Spleen (tissue), 11 donors: ENCODE measurements around the gene SLC12A9. TPM values are rescaled to one million over a fixed set of nuclear protein-coding genes. Genes with fewer than 3 reads are reported as not detected.

Source experiments
- DNase-seq: peaks from one replicate; pipeline ENCODE4 v3.0.0-alpha.2; 2020
- H3K27ac ChIP-seq, 8 donors: fragments of 200-600 bp; sonication (generic) in 7 of 8; 1 replicate in 4 of 8; 2 replicates in 4 of 8; pipeline versions ENCODE4 v1.5.0 to v1.8.0; 2016 to 2021; ENCODE audit warnings: inconsistent platforms in 4 of 8, mild to moderate bottlenecking in 4 of 8, moderate library complexity in 1 of 8
- H3K27me3 ChIP-seq, 7 donors: fragments of 200-600 bp; sonication (generic) in 6 of 7; replicated peaks in 1 of 7; 1 replicate in 4 of 7; 2 replicates in 3 of 7; pipeline versions ENCODE4 v1.5.0 to v1.8.0; 2016 to 2021; ENCODE audit warnings: inconsistent platforms in 3 of 7, mild to moderate bottlenecking in 1 of 7
- H3K36me3 ChIP-seq, 6 donors: fragments of 200-600 bp; sonication (generic) in 5 of 6; 1 replicate in 4 of 6; 2 replicates in 2 of 6; pipeline versions ENCODE4 v1.5.0 to v1.8.0; 2016 to 2021; ENCODE audit warnings: inconsistent platforms in 2 of 6
- H3K4me1 ChIP-seq, 6 donors: fragments of 200-600 bp; sonication (generic) in 5 of 6; 1 replicate in 3 of 6; 2 replicates in 3 of 6; pipeline versions ENCODE4 v1.5.0 to v1.8.0; 2016 to 2021; ENCODE audit warnings: inconsistent platforms in 3 of 6
- H3K4me3 ChIP-seq, 8 donors: fragments of 200-600 bp; sonication (generic) in 7 of 8; 1 replicate in 4 of 8; 2 replicates in 4 of 8; pipeline versions ENCODE4 v1.5.0 to v1.8.0; 2016 to 2021; ENCODE audit warnings: inconsistent platforms in 4 of 8, mild to moderate bottlenecking in 4 of 8, moderate library complexity in 2 of 8
- H3K9me3 ChIP-seq, 8 donors: fragments of 200-600 bp; sonication (generic) in 7 of 8; 1 replicate in 4 of 8; 2 replicates in 4 of 8; pipeline versions ENCODE4 v1.5.0 to v1.8.0; 2016 to 2021; ENCODE audit warnings: inconsistent platforms in 4 of 8
- POLR2A ChIP-seq, 3 donors: fragments of 450-650 bp; IDR thresholded peaks; one replicate each; pipeline ENCODE4 v1.5.1; 2017; ENCODE audit warnings: antibody characterized with exemption in 3 of 3, mild to moderate bottlenecking in 1 of 3
- POLR2AphosphoS5 ChIP-seq, 3 donors: sonication (generic); formaldehyde crosslinking; IDR thresholded peaks; one replicate each; pipeline ENCODE4 v1.5.1; 2017; ENCODE audit warnings: antibody characterized with exemption in 3 of 3
- WGBS, 5 donors: extraction: QIAGEN DNeasy Blood & Tissue Kit in 3 of 5; methylation state at CpG; one replicate each; pipeline versions ENCODE4 v1.1.5 to v1.1.7; 2013 to 2018; 5-methylcytosine and 5-hydroxymethylcytosine counted together
- intact Hi-C: fragments of 100-400 bp; cut with DNase I; formaldehyde crosslinking; loops from one replicate; pipeline ENCODE4 v1.15.0; 2023; ENCODE audit warnings: low total_unique reads
- polyA plus RNA-seq, 3 donors: library from polyadenylated mRNA; stranded (reverse); fragments of 200-250 nt; gene quantifications; one replicate each; pipeline ENCODE4 v1.2.1, GENCODE V29; 2013
- total RNA-seq, 7 donors: library from RNA; depleted of rRNA in 3 of 7; stranded (reverse); fragments of >200 nt in 3 of 7; fragmentation: NEBNext Ultra II Directional in 4 of 7; extraction: Animal tissue kit (Norgen Biotek cat#: 25700) in 4 of 7; gene quantifications; one replicate each; pipeline versions ENCODE4 v1.1.0 to v1.2.1, GENCODE V29; 2016 to 2021
- TF ChIP-seq, protein P1 (sequence below), 11 experiments: fragments of 200-600 bp in 7 of 11; fragments of 450-650 bp in 4 of 11; sonication (generic) in 4 of 11; IDR thresholded peaks in 8 of 11; conservative IDR thresholded peaks in 3 of 11; 1 replicate in 7 of 11; 2 replicates in 4 of 11; pipeline versions ENCODE4 v1.4.0 to v1.8.0; 2016 to 2021; ENCODE audit warnings: antibody characterized with exemption in 11 of 11, inconsistent platforms in 4 of 11, mild to moderate bottlenecking in 1 of 11
- donor health status: healthy with polysubstance abuse.
- donor health status: DM: no; HTN: no; CAD: no; lungs with moderate emphysema.
- donor health status: DM: no; HTN: no; CAD: no.
- donor health status: Bipolar disorder and iron deficiency.
- donor health status: healthy.
- donor health status: DM: no; HTN: no; CAD: no.
- donor health status: DM: yes; HTN: yes; CAD: no.

The SLC12A9 gene
- total and polyA plus RNA-seq, 10 donors: 17.0 to 109 (median 51.3) TPM

DNA sequence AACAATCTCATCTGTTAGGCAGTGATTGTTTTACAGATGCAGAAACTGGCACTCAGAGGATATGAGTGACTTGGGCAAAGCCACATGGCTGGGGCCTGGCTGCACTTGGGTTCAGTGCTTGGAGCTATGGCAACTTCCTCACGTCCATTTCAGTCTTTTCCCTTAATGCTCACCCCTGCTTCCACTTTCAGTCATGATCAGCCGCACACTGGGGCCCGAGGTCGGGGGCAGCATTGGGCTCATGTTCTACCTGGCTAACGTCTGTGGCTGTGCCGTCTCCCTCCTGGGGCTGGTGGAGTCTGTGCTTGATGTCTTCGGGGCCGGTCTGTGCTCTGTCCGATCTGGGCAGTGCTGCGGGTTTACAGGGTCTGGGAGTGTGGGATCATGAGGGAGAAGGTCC is 3.0 kb downstream of the SLC12A9 start:
- no peaks in the 10 kb centered on the region for H3K9me3 ChIP-seq
- H3K27me3 ChIP-seq: no peaks in the 10 kb centered on the region
- TF ChIP-seq POLR2AphosphoS5 (IDR thresholded peaks at IDR 0.05) (no peak), POLR2A (IDR thresholded peaks at IDR 0.05) (no peak)
- TF ChIP-seq, protein P1, sequence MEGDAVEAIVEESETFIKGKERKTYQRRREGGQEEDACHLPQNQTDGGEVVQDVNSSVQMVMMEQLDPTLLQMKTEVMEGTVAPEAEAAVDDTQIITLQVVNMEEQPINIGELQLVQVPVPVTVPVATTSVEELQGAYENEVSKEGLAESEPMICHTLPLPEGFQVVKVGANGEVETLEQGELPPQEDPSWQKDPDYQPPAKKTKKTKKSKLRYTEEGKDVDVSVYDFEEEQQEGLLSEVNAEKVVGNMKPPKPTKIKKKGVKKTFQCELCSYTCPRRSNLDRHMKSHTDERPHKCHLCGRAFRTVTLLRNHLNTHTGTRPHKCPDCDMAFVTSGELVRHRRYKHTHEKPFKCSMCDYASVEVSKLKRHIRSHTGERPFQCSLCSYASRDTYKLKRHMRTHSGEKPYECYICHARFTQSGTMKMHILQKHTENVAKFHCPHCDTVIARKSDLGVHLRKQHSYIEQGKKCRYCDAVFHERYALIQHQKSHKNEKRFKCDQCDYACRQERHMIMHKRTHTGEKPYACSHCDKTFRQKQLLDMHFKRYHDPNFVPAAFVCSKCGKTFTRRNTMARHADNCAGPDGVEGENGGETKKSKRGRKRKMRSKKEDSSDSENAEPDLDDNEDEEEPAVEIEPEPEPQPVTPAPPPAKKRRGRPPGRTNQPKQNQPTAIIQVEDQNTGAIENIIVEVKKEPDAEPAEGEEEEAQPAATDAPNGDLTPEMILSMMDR (IDR thresholded peaks at IDR 0.05 in 8 of 11, conservative IDR thresholded peaks at IDR 0.05 in 3 of 11): no peak
- no peak overlapping the region for H3K27ac ChIP-seq
- peaks cover 0 to 67% (median 35%) of the 10 kb centered on the region in 6 donors for H3K36me3 ChIP-seq
- no peak overlapping the region for H3K4me3 ChIP-seq
- WGBS, 5 donors: 86 to 92% (median 88%) methylated on average over 10 of the region's 10 CpGs
- H3K4me1 ChIP-seq: peaks cover 12 to 64% (median 32%) of the 10 kb centered on the region in 6 donors
- intact Hi-C loops: loop anchor here (10.0 kb wide), 1 partner anchor 151 kb away; the partner anchor contains the start of gene POP7
- peak; percentile 60 for DNase-seq

DNA sequence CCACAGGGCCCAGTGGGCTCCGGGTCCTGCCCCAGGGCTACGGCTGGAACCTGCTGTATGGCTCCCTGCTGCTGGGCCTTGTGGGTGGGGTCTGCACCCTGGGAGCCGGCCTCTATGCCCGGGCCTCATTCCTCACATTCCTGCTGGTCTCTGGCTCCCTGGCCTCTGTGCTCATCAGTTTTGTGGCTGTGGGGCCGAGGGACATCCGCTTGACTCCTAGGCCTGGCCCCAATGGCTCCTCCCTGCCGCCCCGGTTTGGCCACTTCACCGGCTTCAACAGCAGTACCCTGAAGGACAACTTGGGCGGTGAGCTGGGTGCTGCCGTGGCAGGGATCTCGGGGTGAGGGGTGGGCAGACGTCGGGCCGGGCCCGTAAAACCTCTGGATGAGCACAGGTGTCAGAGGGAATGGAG is 4.4 kb downstream of the SLC12A9 start:
- DNase-seq: no peak
- WGBS, 5 donors: 91 to 96% (median 95%) methylated on average over 13 to 16 of the region's 16 CpGs
- intact Hi-C loops: loop anchor here (10.0 kb wide), 1 partner anchor 152 kb away; the partner anchor contains the start of gene POP7
- no peak overlapping the region for H3K4me3 ChIP-seq
- no peaks in the 10 kb centered on the region for H3K27me3 ChIP-seq
- H3K27ac ChIP-seq: no peak overlapping the region
- no peaks in the 10 kb centered on the region for H3K9me3 ChIP-seq
- peaks cover 10 to 55% (median 26%) of the 10 kb centered on the region in 6 donors for H3K4me1 ChIP-seq
- TF ChIP-seq POLR2AphosphoS5 (IDR thresholded peaks at IDR 0.05) (peak in 1 of 3 donors; percentile 21), POLR2A (IDR thresholded peaks at IDR 0.05) (no peak)
- peaks cover 0 to 80% (median 49%) of the 10 kb centered on the region in 6 donors for H3K36me3 ChIP-seq

DNA sequence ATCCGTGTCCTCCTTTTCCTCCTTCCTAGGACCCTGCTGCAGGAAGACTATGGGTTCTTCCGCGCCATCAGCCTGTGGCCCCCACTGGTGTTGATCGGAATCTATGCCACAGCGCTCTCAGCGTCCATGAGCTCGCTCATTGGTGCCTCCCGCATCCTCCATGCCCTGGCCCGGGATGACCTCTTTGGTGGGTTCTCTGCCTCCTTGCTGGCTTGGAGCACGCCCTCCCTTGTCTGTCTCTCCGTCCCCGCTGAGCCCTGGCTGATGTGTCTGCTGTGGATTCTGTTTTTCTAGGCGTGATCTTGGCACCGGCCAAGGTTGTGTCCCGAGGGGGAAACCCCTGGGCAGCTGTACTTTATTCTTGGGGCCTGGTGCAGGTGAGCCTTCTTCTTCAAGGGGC is 7.3 kb downstream of the SLC12A9 start:
- DNase-seq: no peak
- intact Hi-C loops: loop anchor here (10.0 kb wide), 1 partner anchor 155 kb away; the partner anchor contains the start of gene POP7
- 91 to 98% (median 96%) methylated on average over 14 to 15 of the region's 15 CpGs for WGBS, 5 donors

GRCh38 chr7:100860702-100861615 is 8.4 kb downstream of the SLC12A9 start:
- no peaks in the 10 kb centered on the region for H3K9me3 ChIP-seq
- 93 to 97% (median 94%) methylated on average over 15 to 18 of the region's 18 CpGs for WGBS, 5 donors
- H3K4me1 ChIP-seq: peaks cover 14 to 49% (median 24%) of the 10 kb centered on the region in 6 donors
- H3K27ac ChIP-seq: no peak overlapping the region
- peaks cover 0 to 100% (median 59%) of the 10 kb centered on the region in 6 donors for H3K36me3 ChIP-seq
- intact Hi-C loops: no loop called here
- no peak for DNase-seq
- H3K27me3 ChIP-seq: no peaks in the 10 kb centered on the region
- TF ChIP-seq POLR2A (IDR thresholded peaks at IDR 0.05) (no peak), POLR2AphosphoS5 (IDR thresholded peaks at IDR 0.05) (peak in 1 of 3 donors; percentile 56)
- TF ChIP-seq, protein P1 (IDR thresholded peaks at IDR 0.05 in 8 of 11, conservative IDR thresholded peaks at IDR 0.05 in 3 of 11): no peak
- H3K4me3 ChIP-seq: no peak overlapping the region

More for the DNA sequence above, 7.3 kb downstream of the SLC12A9 start:
- Histone ChIP-seq H3K4me1 (peaks cover 9 to 49% (median 20%) of the 10 kb centered on the region in 6 donors), H3K9me3 (no peaks in the 10 kb centered on the region), H3K4me3 (no peak overlapping the region), H3K27me3 (no peaks in the 10 kb centered on the region), H3K27ac (no peak overlapping the region), H3K36me3 (peaks cover 0 to 100% (median 61%) of the 10 kb centered on the region in 6 donors)
- TF ChIP-seq POLR2AphosphoS5 (IDR thresholded peaks at IDR 0.05): no peak
- no peak for TF ChIP-seq POLR2A (IDR thresholded peaks at IDR 0.05)
- TF ChIP-seq, protein P1 (IDR thresholded peaks at IDR 0.05 in 8 of 11, conservative IDR thresholded peaks at IDR 0.05 in 3 of 11): no peak
